Spleen (tissue), 11 donors: ENCODE data around the gene SKOR1. TPM values are rescaled to one million over a fixed set of nuclear protein-coding genes. Genes with fewer than 3 reads are reported as not detected.

ENCODE experiments used
- polyA plus RNA-seq, 3 donors: library from polyadenylated mRNA; stranded (reverse); fragments of 200-250 nt; gene quantifications; one replicate each; pipeline ENCODE4 v1.2.1, GENCODE V29; 2013
- small RNA-seq, 4 donors: library from RNA; depleted of rRNA; stranded (forward); fragments of <200 nt; gene quantifications; one replicate each; pipeline ENCODE3, GENCODE V24; 2016
- total RNA-seq, 7 donors: library from RNA; depleted of rRNA in 3 of 7; stranded (reverse); fragments of >200 nt in 3 of 7; fragmentation: NEBNext Ultra II Directional in 4 of 7; extraction: Animal tissue kit (Norgen Biotek cat#: 25700) in 4 of 7; gene quantifications; one replicate each; pipeline versions ENCODE4 v1.1.0 to v1.2.1, GENCODE V29; 2016 to 2021
- donor health status: healthy with polysubstance abuse.
- donor health status: DM: no; HTN: no; CAD: no; lungs with moderate emphysema.
- donor health status: DM: no; HTN: no; CAD: no.
- donor health status: Bipolar disorder and iron deficiency.
- donor health status: healthy.
- donor health status: DM: no; HTN: no; CAD: no.
- donor health status: DM: yes; HTN: yes; CAD: no.

Gene SKOR1
- total and polyA plus RNA-seq, 10 donors = 0.06 to 1.1 (median 0.37) TPM

Small RNA genes lying within 50 kb of the gene (small RNA-seq; reads per million reads assigned to genes)
- gene RNU6-1 = 0 to 0.98 (median 0) reads per million in 4 donors

Other genes with a start within 250 kb of the SKOR1 start
- not detected for gene RNU6-1, start 14.5 kb downstream of the SKOR1 start, total RNA-seq
- gene RNU6-1, start 14.5 kb downstream of the SKOR1 start, polyA plus RNA-seq = not detected
- gene PIAS1, start 228.8 kb downstream of the SKOR1 start, total RNA-seq = 100 to 1,000 TPM in 1 of 7 donors, 10 to 100 TPM in 6; 57.0 to 104 (median 73.8) TPM
- gene PIAS1, start 228.8 kb downstream of the SKOR1 start, polyA plus RNA-seq = 10 to 100 TPM; 12.0 to 20.2 (median 17.8) TPM